ENCODE data around the gene SEPTIN14.
"Not testable (repeated sequence)": the region's sequence is repeated elsewhere in the genome, so short reads cannot be mapped to it uniquely, and the experiment has no call there.

Gene SEPTIN14

GRCh38 chr7:55778631-55779030 is 83.9 kb downstream of the SEPTIN14 start:
- no peak for DNase-seq

GRCh38 chr7:55776196-55776595 is 86.4 kb downstream of the SEPTIN14 start:
- DNase-seq = no peak

- no peak for DNase-seq
Observed at GRCh38 chr7:55775051-55775420, 87.5 kb downstream of the SEPTIN14 start.

GRCh38 chr7:55774327-55775050 is 88.1 kb downstream of the SEPTIN14 start:
- no peak for DNase-seq

- DNase-seq = no peak
Observed at GRCh38 chr7:55770778-55771177, 91.8 kb downstream of the SEPTIN14 start.

GRCh38 chr7:55753274-55753862 is 109.2 kb downstream of the SEPTIN14 start:
- not testable (repeated sequence) for DNase-seq

- not testable (repeated sequence) for DNase-seq
Observed at GRCh38 chr7:55744706-55745105, 117.8 kb downstream of the SEPTIN14 start.

All from activated CD4-positive, alpha-beta T cell treated with anti-CD3 and anti-CD28 coated beads, Interleukin-2, amount 50 U/mL, for 16 hours (primary cell).